DOHH2 (cell line): Measurements from ENCODE around the gene MAP3K5.

Source experiments
- H3F3A ChIP-seq: fragments of 200-600 bp; sonication (generic), shearing (Covaris generic); 2 replicates; pipeline ENCODE4 v1.6.0; 2016; ENCODE audit warnings: antibody characterized with exemption, mild to moderate bottlenecking; ENCODE audit not compliant: control insufficient read depth, insufficient read depth
- H3K27ac ChIP-seq: fragments of 200-600 bp; sonication (generic); 2 replicates; pipeline ENCODE4 v1.5.1; 2014; ENCODE audit warnings: low read depth, mild to moderate bottlenecking, low read length, moderate library complexity
- H3K27me3 ChIP-seq: fragments of 200-600 bp; sonication (generic); 2 replicates; pipeline ENCODE4 v1.6.1; 2014; ENCODE audit warnings: mild to moderate bottlenecking, low read length, mixed read lengths; ENCODE audit not compliant: control insufficient read depth
- H3K36me3 ChIP-seq: fragments of 200-600 bp; sonication (generic); 2 replicates; pipeline ENCODE4 v1.6.1; 2014; ENCODE audit warnings: mild to moderate bottlenecking, low read length, moderate library complexity, mixed read lengths; ENCODE audit not compliant: control insufficient read depth
- H3K4me1 ChIP-seq: fragments of 200-600 bp; sonication (generic); 2 replicates; pipeline ENCODE4 v1.6.1; 2014; ENCODE audit warnings: mild to moderate bottlenecking, low read length, mixed read lengths; ENCODE audit not compliant: control insufficient read depth
- H3K4me2 ChIP-seq: fragments of 200-600 bp; sonication (generic); 2 replicates; pipeline ENCODE4 v1.6.0; 2014; ENCODE audit warnings: mild to moderate bottlenecking, low read length, moderate library complexity
- H3K4me3 ChIP-seq: fragments of 200-600 bp; sonication (generic); 2 replicates; pipeline ENCODE4 v1.5.1; 2014; ENCODE audit warnings: mild to moderate bottlenecking, low read length, mixed read lengths
- H3K79me2 ChIP-seq: fragments of 200-600 bp; sonication (generic); 2 replicates; pipeline ENCODE4 v1.6.1; 2014; ENCODE audit warnings: mild to moderate bottlenecking, low read length, mixed read lengths; ENCODE audit not compliant: control insufficient read depth
- H3K9me2 ChIP-seq: fragments of 200-600 bp; sonication (generic); replicated peaks from 2 replicates; pipeline ENCODE4 v1.6.1; 2014; ENCODE audit warnings: mild to moderate bottlenecking, low read length, mixed read lengths; ENCODE audit not compliant: control insufficient read depth
- H3K9me3 ChIP-seq: fragments of 200-600 bp; sonication (generic); 2 replicates; pipeline ENCODE4 v1.6.1; 2014; ENCODE audit warnings: antibody characterized with exemption, low read length, mixed read lengths; ENCODE audit not compliant: control insufficient read depth, insufficient read depth
- H4K20me1 ChIP-seq: fragments of 200-600 bp; sonication (generic); 2 replicates; pipeline ENCODE4 v1.6.0; 2014; ENCODE audit warnings: low read depth, mild to moderate bottlenecking, antibody characterized with exemption, low read length, moderate library complexity; ENCODE audit not compliant: control insufficient read depth, insufficient read depth
- EZH2phosphoT487 ChIP-seq: fragments of 200-600 bp; sonication (generic); IDR thresholded peaks from 2 replicates; pipeline ENCODE4 v1.6.1; 2017; ENCODE audit warnings: borderline replicate concordance, mild to moderate bottlenecking, antibody characterized with exemption, low read length, moderate library complexity, mixed read lengths
- TF ChIP-seq, protein P1 (sequence below): fragments of 200-600 bp; sonication (generic); IDR thresholded peaks from one replicate; pipeline ENCODE4 v1.5.1; 2014; ENCODE audit warnings: antibody characterized with exemption, mild to moderate bottlenecking, low read depth, low read length; ENCODE audit not compliant: poor library complexity, severe bottlenecking

MAP3K5 gene

GRCh38 chr6:136553166-136553787 is 239.0 kb downstream of the MAP3K5 start:
- TF ChIP-seq, protein P1, sequence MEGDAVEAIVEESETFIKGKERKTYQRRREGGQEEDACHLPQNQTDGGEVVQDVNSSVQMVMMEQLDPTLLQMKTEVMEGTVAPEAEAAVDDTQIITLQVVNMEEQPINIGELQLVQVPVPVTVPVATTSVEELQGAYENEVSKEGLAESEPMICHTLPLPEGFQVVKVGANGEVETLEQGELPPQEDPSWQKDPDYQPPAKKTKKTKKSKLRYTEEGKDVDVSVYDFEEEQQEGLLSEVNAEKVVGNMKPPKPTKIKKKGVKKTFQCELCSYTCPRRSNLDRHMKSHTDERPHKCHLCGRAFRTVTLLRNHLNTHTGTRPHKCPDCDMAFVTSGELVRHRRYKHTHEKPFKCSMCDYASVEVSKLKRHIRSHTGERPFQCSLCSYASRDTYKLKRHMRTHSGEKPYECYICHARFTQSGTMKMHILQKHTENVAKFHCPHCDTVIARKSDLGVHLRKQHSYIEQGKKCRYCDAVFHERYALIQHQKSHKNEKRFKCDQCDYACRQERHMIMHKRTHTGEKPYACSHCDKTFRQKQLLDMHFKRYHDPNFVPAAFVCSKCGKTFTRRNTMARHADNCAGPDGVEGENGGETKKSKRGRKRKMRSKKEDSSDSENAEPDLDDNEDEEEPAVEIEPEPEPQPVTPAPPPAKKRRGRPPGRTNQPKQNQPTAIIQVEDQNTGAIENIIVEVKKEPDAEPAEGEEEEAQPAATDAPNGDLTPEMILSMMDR: no peak
- TF ChIP-seq EZH2phosphoT487: no peak
- Histone ChIP-seq H3K27ac (no peak overlapping the region), H3K9me3 (no peaks in the 10 kb centered on the region), H3K27me3 (peaks cover 14% of the 10 kb centered on the region), H3K79me2 (no peaks in the 10 kb centered on the region), H3K4me1 (no peaks in the 10 kb centered on the region), H4K20me1 (no peaks in the 10 kb centered on the region), H3K4me2 (no peak overlapping the region), H3K36me3 (no peaks in the 10 kb centered on the region), H3F3A (no peaks in the 10 kb centered on the region), H3K9me2 (no peaks in the 10 kb centered on the region), H3K4me3 (no peak overlapping the region)

- no peaks in the 10 kb centered on the region for H3K36me3 ChIP-seq
- H4K20me1 ChIP-seq: no peaks in the 10 kb centered on the region
- TF ChIP-seq, protein P1: no peak
- no peak for TF ChIP-seq EZH2phosphoT487
- no peaks in the 10 kb centered on the region for H3K4me1 ChIP-seq
- H3F3A ChIP-seq: no peaks in the 10 kb centered on the region
- H3K9me2 ChIP-seq: no peaks in the 10 kb centered on the region
- H3K27me3 ChIP-seq: peaks cover 14% of the 10 kb centered on the region
- H3K4me3 ChIP-seq: no peak overlapping the region
- H3K9me3 ChIP-seq: no peaks in the 10 kb centered on the region
- H3K79me2 ChIP-seq: no peaks in the 10 kb centered on the region
- H3K4me2 ChIP-seq: no peak overlapping the region
- H3K27ac ChIP-seq: no peak overlapping the region
These were observed 240.2 kb downstream of the MAP3K5 start for GRCh38 chr6:136552054-136552453.

DNA sequence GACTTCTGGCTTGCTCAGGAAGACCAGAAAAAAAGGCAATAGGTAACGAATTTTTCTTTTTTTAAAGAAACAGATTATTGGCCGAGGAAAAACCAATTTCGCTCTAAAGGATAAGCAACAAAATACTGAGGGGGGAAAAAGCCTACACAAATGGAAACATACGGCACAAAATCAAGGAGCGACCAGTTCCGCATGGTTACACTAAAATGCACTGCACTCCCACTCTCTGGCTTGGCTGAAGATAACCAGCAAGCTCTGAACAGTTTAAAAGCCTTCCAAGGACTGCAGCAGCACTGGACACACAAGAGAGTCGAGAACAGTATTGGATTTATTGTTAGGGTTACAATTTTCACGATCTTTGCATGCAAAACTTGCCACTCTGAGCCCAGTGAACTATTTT is 241.2 kb downstream of the MAP3K5 start:
- no peak overlapping the region for H3K4me3 ChIP-seq
- H3K27me3 ChIP-seq: peaks cover 14% of the 10 kb centered on the region

More for the DNA sequence above, 241.2 kb downstream of the MAP3K5 start:
- Histone ChIP-seq H3K4me2 (no peak overlapping the region), H3K9me2 (no peaks in the 10 kb centered on the region), H4K20me1 (no peaks in the 10 kb centered on the region), H3F3A (no peaks in the 10 kb centered on the region), H3K9me3 (no peaks in the 10 kb centered on the region), H3K79me2 (no peaks in the 10 kb centered on the region), H3K36me3 (no peaks in the 10 kb centered on the region), H3K27ac (no peak overlapping the region), H3K4me1 (no peaks in the 10 kb centered on the region)
- no peak for TF ChIP-seq EZH2phosphoT487
- TF ChIP-seq, protein P1: no peak
